DMS53 treated with DMSO at 0.1 percent for 48 hours (cell line): Measurements from ENCODE around the gene NRIP3.
A peak's percentile ranks its signal among the peaks of the same experiment; 100 is the strongest.
"Not testable (repeated sequence)": the region's sequence is repeated elsewhere in the genome, so short reads cannot be mapped to it uniquely, and the experiment has no call there.

Source experiments
- DNase-seq: peaks from one replicate; lab custom pipeline; 2025; ENCODE audit not compliant: unreplicated experiment; lab: John Stamatoyannopoulos, UW

Gene NRIP3

GRCh38 chr11:9016916-9017642, 13.3 kb upstream of the NRIP3 start:
- peak; percentile 18 for DNase-seq

GRCh38 chr11:9015677-9016076, 11.9 kb upstream of the NRIP3 start:
- DNase-seq: peak; percentile 72

- DNase-seq: no peak
Observed at GRCh38 chr11:9014826-9015225, 11.0 kb upstream of the NRIP3 start.

- no peak for DNase-seq
Observed at GRCh38 chr11:9013373-9013772, 9.6 kb upstream of the NRIP3 start.

GRCh38 chr11:9009538-9009937, 5.7 kb upstream of the NRIP3 start:
- not testable (repeated sequence) for DNase-seq

GRCh38 chr11:9008661-9009060, 4.9 kb upstream of the NRIP3 start:
- no peak for DNase-seq

- DNase-seq: no peak
Observed at GRCh38 chr11:9008011-9008550, 4.3 kb upstream of the NRIP3 start.

- DNase-seq: peak; percentile 15
Observed at GRCh38 chr11:9005087-9005486, 1.3 kb upstream of the NRIP3 start.

GRCh38 chr11:9004183-9004926, 554 bp upstream of the NRIP3 start:
- DNase-seq: peak; percentile 13

GRCh38 chr11:9002920-9003572, 755 bp downstream of the NRIP3 start:
- DNase-seq: no peak

GRCh38 chr11:9001736-9002135, 2.1 kb downstream of the NRIP3 start:
- no peak for DNase-seq

- DNase-seq: no peak
Observed at GRCh38 chr11:8998017-8998416, 5.8 kb downstream of the NRIP3 start.

GRCh38 chr11:8997451-8997850, 6.3 kb downstream of the NRIP3 start:
- DNase-seq: no peak

- DNase-seq: no peak
Observed at GRCh38 chr11:8989453-8989852, 14.3 kb downstream of the NRIP3 start.

GRCh38 chr11:8988329-8989234, 15.2 kb downstream of the NRIP3 start:
- no peak for DNase-seq

GRCh38 chr11:8987446-8987845, 16.4 kb downstream of the NRIP3 start:
- no peak for DNase-seq

GRCh38 chr11:8986772-8987171, 17.0 kb downstream of the NRIP3 start:
- DNase-seq: not testable (repeated sequence)

GRCh38 chr11:8985462-8985861, 18.3 kb downstream of the NRIP3 start:
- DNase-seq: no peak

- no peak for DNase-seq
Observed at GRCh38 chr11:8983552-8983951, 20.2 kb downstream of the NRIP3 start.

GRCh38 chr11:8980485-8980884, 23.3 kb downstream of the NRIP3 start:
- no peak for DNase-seq

GRCh38 chr11:8979365-8979764, 24.4 kb downstream of the NRIP3 start:
- DNase-seq: not testable (repeated sequence)
